Esophagus squamous epithelium (tissue), 5 donors: ENCODE measurements around the gene CGNL1. TPM values are rescaled to one million over a fixed set of nuclear protein-coding genes. Genes with fewer than 3 reads are reported as not detected.

Experiments used
- DNase-seq: peaks from one replicate; lab custom pipeline; 2025; lab: John Stamatoyannopoulos, UW
- H3K27ac ChIP-seq, 4 donors: fragments of 200-600 bp; sonication (generic); one replicate each; pipeline ENCODE4 v1.5.1; 2016 to 2019; ENCODE audit warnings: mild to moderate bottlenecking in 1 of 4
- H3K27me3 ChIP-seq, 4 donors: fragments of 200-600 bp; sonication (generic); 1 replicate in 3 of 4; 2 replicates in 1 of 4; pipeline versions ENCODE4 v1.5.1 to v1.6.0; 2017 to 2021; ENCODE audit warnings: antibody characterized with exemption in 1 of 4
- H3K36me3 ChIP-seq, 3 donors: fragments of 200-600 bp; sonication (generic); one replicate each; pipeline ENCODE4 v1.5.1; 2016 to 2019
- H3K4me1 ChIP-seq, 3 donors: fragments of 200-600 bp; sonication (generic); one replicate each; pipeline ENCODE4 v1.5.1; 2017 to 2019
- H3K4me3 ChIP-seq, 4 donors: fragments of 200-600 bp; sonication (generic); 1 replicate in 3 of 4; 2 replicates in 1 of 4; pipeline ENCODE4 v1.5.1; 2016 to 2019; ENCODE audit warnings: mild to moderate bottlenecking in 2 of 4, moderate library complexity in 1 of 4
- H3K9me3 ChIP-seq, 3 donors: fragments of 200-600 bp; sonication (generic); one replicate each; pipeline ENCODE4 v1.5.1; 2016 to 2019
- CTCF ChIP-seq, 6 experiments: fragments of 450-650 bp in 4 of 6; fragments of 200-600 bp in 2 of 6; sonication (generic) in 2 of 6; IDR thresholded peaks; one replicate each; pipeline ENCODE4 v1.5.1; 2016 to 2019; ENCODE audit warnings: antibody characterized with exemption in 6 of 6, mild to moderate bottlenecking in 4 of 6, moderate library complexity in 4 of 6
- POLR2A ChIP-seq, 4 donors: fragments of 450-650 bp; IDR thresholded peaks; one replicate each; pipeline ENCODE4 v1.6.1; 2017; ENCODE audit warnings: antibody characterized with exemption in 4 of 4, mild to moderate bottlenecking in 4 of 4, moderate library complexity in 3 of 4
- WGBS, 2 donors: methylation state at CpG; one replicate each; pipeline ENCODE4 v1.1.5; 2018; 5-methylcytosine and 5-hydroxymethylcytosine counted together
- intact Hi-C: fragments of 100-400 bp; cut with DNase I; formaldehyde crosslinking; loops from one replicate; pipeline ENCODE4 v1.15.0; 2022
- total RNA-seq, 4 donors: library from RNA; depleted of rRNA; stranded (reverse); fragments of >200 nt; gene quantifications; one replicate each; pipeline ENCODE4 v1.1.0, GENCODE V29; 2016
- donor health status: DM: yes; HTN: yes; CAD: no.

CGNL1 gene
- total RNA-seq, 4 donors from 2014 or later: 3.8 to 14.7 (median 8.8) TPM

- 28 to 45% methylated on average over 5 of the region's 7 CpGs for WGBS, 2 donors
- Histone ChIP-seq H3K9me3 (no peaks in the 10 kb centered on the region), H3K4me3 (no peak overlapping the region), H3K27ac (no peak overlapping the region), H3K27me3 (no peaks in the 10 kb centered on the region), H3K36me3 (peaks cover 0 to 9% (median 0%) of the 10 kb centered on the region in 3 donors), H3K4me1 (no peaks in the 10 kb centered on the region)
- peak; percentile 45 to 81 (median 62) for TF ChIP-seq CTCF (IDR thresholded peaks at IDR 0.05)
- TF ChIP-seq POLR2A (IDR thresholded peaks at IDR 0.05): no peak
- intact Hi-C loops: no loop called here
- no peak for DNase-seq
These were observed 165.7 kb downstream of the CGNL1 start for GRCh38 chr15:57541805-57542504.

- no peaks in the 10 kb centered on the region for H3K27me3 ChIP-seq
- intact Hi-C loops: no loop called here
- WGBS, 2 donors: 28 to 31% methylated on average over 3 to 4 of the region's 4 CpGs
- H3K4me1 ChIP-seq: no peaks in the 10 kb centered on the region
- TF ChIP-seq CTCF (IDR thresholded peaks at IDR 0.05): peak in 1 of 6 experiments; percentile 8
- TF ChIP-seq POLR2A (IDR thresholded peaks at IDR 0.05): no peak
- no peak overlapping the region for H3K27ac ChIP-seq
- peaks cover 0 to 9% (median 0%) of the 10 kb centered on the region in 3 donors for H3K36me3 ChIP-seq
- no peak for DNase-seq
- H3K4me3 ChIP-seq: no peak overlapping the region
- H3K9me3 ChIP-seq: no peaks in the 10 kb centered on the region
These were observed 166.2 kb downstream of the CGNL1 start for GRCh38 chr15:57542505-57542817.

GRCh38 chr15:57544848-57545480, 168.7 kb downstream of the CGNL1 start:
- intact Hi-C loops: no loop called here
- Histone ChIP-seq H3K4me1 (no peaks in the 10 kb centered on the region), H3K36me3 (peaks cover 0 to 9% (median 0%) of the 10 kb centered on the region in 3 donors), H3K27ac (no peak overlapping the region), H3K27me3 (no peaks in the 10 kb centered on the region), H3K4me3 (no peak overlapping the region), H3K9me3 (no peaks in the 10 kb centered on the region)
- no peak for DNase-seq
- WGBS, 2 donors: 76 to 77% methylated on average over 7 to 10 of the region's 11 CpGs
- TF ChIP-seq POLR2A (IDR thresholded peaks at IDR 0.05) (no peak), CTCF (IDR thresholded peaks at IDR 0.05) (no peak)

- Histone ChIP-seq H3K27me3 (no peaks in the 10 kb centered on the region), H3K4me1 (peaks cover 0 to 8% (median 1%) of the 10 kb centered on the region in 3 donors), H3K9me3 (no peaks in the 10 kb centered on the region), H3K36me3 (peaks cover 0 to 9% (median 0%) of the 10 kb centered on the region in 3 donors), H3K4me3 (no peak overlapping the region), H3K27ac (no peak overlapping the region)
- no peak for TF ChIP-seq CTCF (IDR thresholded peaks at IDR 0.05)
- no peak for TF ChIP-seq POLR2A (IDR thresholded peaks at IDR 0.05)
- DNase-seq: no peak
- intact Hi-C loops: no loop called here
- WGBS, 2 donors: 90% methylated on average over 7 to 8 of the region's 8 CpGs
These were observed 169.7 kb downstream of the CGNL1 start for GRCh38 chr15:57545995-57546394.

- no peaks in the 10 kb centered on the region for H3K9me3 ChIP-seq
- intact Hi-C loops: no loop called here
- peaks cover 0 to 9% (median 0%) of the 10 kb centered on the region in 3 donors for H3K36me3 ChIP-seq
- no peak overlapping the region for H3K27ac ChIP-seq
- no peak overlapping the region for H3K4me3 ChIP-seq
- no peak for DNase-seq
- H3K4me1 ChIP-seq: peaks cover 0 to 21% (median 6%) of the 10 kb centered on the region in 3 donors
- 87% methylated on average over 3 of the region's 11 CpGs; no CpG with 5 or more reads in 1 of the 2 donors for WGBS, 2 donors
- no peaks in the 10 kb centered on the region for H3K27me3 ChIP-seq
- TF ChIP-seq CTCF (IDR thresholded peaks at IDR 0.05) (no peak), POLR2A (IDR thresholded peaks at IDR 0.05) (no peak)
These were observed 171.0 kb downstream of the CGNL1 start for GRCh38 chr15:57547243-57547755.
